ENCODE measurements around the gene LRFN3.

- TF ChIP-seq, protein P1, sequence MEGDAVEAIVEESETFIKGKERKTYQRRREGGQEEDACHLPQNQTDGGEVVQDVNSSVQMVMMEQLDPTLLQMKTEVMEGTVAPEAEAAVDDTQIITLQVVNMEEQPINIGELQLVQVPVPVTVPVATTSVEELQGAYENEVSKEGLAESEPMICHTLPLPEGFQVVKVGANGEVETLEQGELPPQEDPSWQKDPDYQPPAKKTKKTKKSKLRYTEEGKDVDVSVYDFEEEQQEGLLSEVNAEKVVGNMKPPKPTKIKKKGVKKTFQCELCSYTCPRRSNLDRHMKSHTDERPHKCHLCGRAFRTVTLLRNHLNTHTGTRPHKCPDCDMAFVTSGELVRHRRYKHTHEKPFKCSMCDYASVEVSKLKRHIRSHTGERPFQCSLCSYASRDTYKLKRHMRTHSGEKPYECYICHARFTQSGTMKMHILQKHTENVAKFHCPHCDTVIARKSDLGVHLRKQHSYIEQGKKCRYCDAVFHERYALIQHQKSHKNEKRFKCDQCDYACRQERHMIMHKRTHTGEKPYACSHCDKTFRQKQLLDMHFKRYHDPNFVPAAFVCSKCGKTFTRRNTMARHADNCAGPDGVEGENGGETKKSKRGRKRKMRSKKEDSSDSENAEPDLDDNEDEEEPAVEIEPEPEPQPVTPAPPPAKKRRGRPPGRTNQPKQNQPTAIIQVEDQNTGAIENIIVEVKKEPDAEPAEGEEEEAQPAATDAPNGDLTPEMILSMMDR (IDR thresholded peaks at IDR 0.05), result no peak
- TF ChIP-seq EP300 (IDR thresholded peaks at IDR 0.05) (no peak), POLR2A (IDR thresholded peaks at IDR 0.05) (no peak), POLR2AphosphoS5 (IDR thresholded peaks at IDR 0.05) (no peak)
Observed at GRCh38 chr19:35978271-35978670, 42.1 kb downstream of the LRFN3 start.
